HepG2 (cell line): ENCODE results near the gene CD4. TPM values are rescaled to one million over a fixed set of nuclear protein-coding genes. Genes with fewer than 3 reads are reported as not detected.

Experiments
- ATAC-seq: fragments of 200-7000 bp; cut with Tn5 transposase; 3 replicates; pipeline ENCODE4 v1.9.1; 2020; ENCODE audit warnings: mild to moderate bottlenecking, moderate library complexity
- BruUV-seq: library from RNA; stranded (reverse); fragments of 400-500 nt; replicated peaks from 2 replicates; lab custom pipeline; 2021; lab: Mats Ljungman, UMichigan
- CTCF ChIA-PET: fragments of 300-600 bp; formaldehyde crosslinking; extraction: SDS; loops from one replicate; lab custom pipeline; 2021; ENCODE audit warnings: low total read pairs, inconsistent platforms, low intra/inter-chr PET ratio; lab: Yijun Ruan, JAX
- POLR2A ChIA-PET: fragments of 350-600 bp; sonication (Branson Sonifier 250); formaldehyde crosslinking; loops from one replicate; lab custom pipeline; 2020; ENCODE audit warnings: antibody characterized with exemption, inconsistent platforms; lab: Yijun Ruan, JAX
- DNase-seq: peaks from one replicate; pipeline ENCODE4 v3.0.0-alpha.2; 2015; ENCODE audit warnings: low spot score
- FAIRE-seq: peaks from 3 replicates; lab custom pipeline; 2011; peaks lifted over from hg19 to GRCh38; lab: Jason Lieb, UNC
- H2AFZ ChIP-seq: one replicate; pipeline ENCODE4 v1.6.1; 2011; ENCODE audit warnings: low read length, inconsistent platforms
- H3K27ac ChIP-seq: fragments of 300-600 bp; 3 replicates; pipeline ENCODE4 v1.8.0; 2011; ENCODE audit warnings: mixed run types, mild to moderate bottlenecking, mixed read lengths, low read length, inconsistent platforms; ENCODE audit not compliant: insufficient read depth; ENCODE audit errors: extremely low read length
- H3K27me3 ChIP-seq, 2 experiments: fragments of 200-600 bp in 1 of 2; 2 replicates in 1 of 2; 3 replicates in 1 of 2; pipeline versions ENCODE4 v1.6.0 to v1.8.0; 2011; ENCODE audit warnings: low read length in 2 of 2, mild to moderate bottlenecking in 2 of 2, moderate library complexity in 2 of 2, inconsistent platforms in 1 of 2; ENCODE audit not compliant: insufficient read depth in 2 of 2, control insufficient read depth in 1 of 2
- H3K36me3 ChIP-seq, 2 experiments: fragments of 200-600 bp in 1 of 2; replicated peaks in 1 of 2; 2 replicates in 1 of 2; 3 replicates in 1 of 2; pipeline versions ENCODE4 v1.5.1 to v1.8.0; 2011; ENCODE audit warnings: low read length in 2 of 2, inconsistent platforms in 1 of 2; ENCODE audit not compliant: insufficient read depth in 2 of 2, control insufficient read depth in 1 of 2
- H3K4me1 ChIP-seq: 2 replicates; pipeline ENCODE4 v1.5.1; 2012; ENCODE audit warnings: low read length, inconsistent platforms; ENCODE audit not compliant: insufficient read depth
- H3K4me2 ChIP-seq: 2 replicates; pipeline ENCODE4 v1.6.0; 2011; ENCODE audit warnings: low read depth, low read length, inconsistent platforms
- H3K4me3 ChIP-seq, 3 experiments: fragments of 200-600 bp in 1 of 3; sonication (generic), shearing (Covaris generic) in 1 of 3; replicated peaks in 1 of 3; 2 replicates each; pipeline ENCODE4 v1.5.1; 2011 to 2016; ENCODE audit warnings: low read length in 3 of 3, inconsistent platforms in 2 of 3, low read depth in 2 of 3, mild to moderate bottlenecking in 2 of 3, control low read depth in 1 of 3, mixed read lengths in 1 of 3; ENCODE audit not compliant: insufficient read depth in 1 of 3
- H3K79me2 ChIP-seq: one replicate; pipeline ENCODE4 v1.6.1; 2011; ENCODE audit warnings: low read length, inconsistent platforms; ENCODE audit not compliant: insufficient read depth
- H3K9ac ChIP-seq: 2 replicates; pipeline ENCODE4 v1.6.0; 2011; ENCODE audit warnings: mild to moderate bottlenecking, low read depth, low read length, inconsistent platforms; ENCODE audit not compliant: insufficient read depth
- H3K9me3 ChIP-seq: 2 replicates; pipeline ENCODE4 v1.5.1; 2012; ENCODE audit warnings: mild to moderate bottlenecking, low read length
- H4K20me1 ChIP-seq: 2 replicates; pipeline ENCODE4 v1.6.0; 2011; ENCODE audit warnings: inconsistent platforms, mild to moderate bottlenecking, low read length, moderate library complexity; ENCODE audit not compliant: insufficient read depth
- HNF4G ChIP-seq, 2 experiments: sonication (generic) in 1 of 2; formaldehyde crosslinking in 1 of 2; IDR thresholded peaks; 2 replicates each; pipeline versions ENCODE4 v1.4.0 to v1.6.1; 2011 to 2020; ENCODE audit warnings: borderline replicate concordance in 2 of 2, low read depth in 2 of 2, mild to moderate bottlenecking in 2 of 2, low read length in 1 of 2, missing genetic modification reagents in 1 of 2, moderate library complexity in 1 of 2
- SIX1 ChIP-seq: sonication (generic); formaldehyde crosslinking; IDR thresholded peaks from 2 replicates; pipeline ENCODE4 v1.4.0; 2020; ENCODE audit warnings: missing genetic modification reagents, borderline replicate concordance
- SNAPC4 ChIP-seq: sonication (generic); formaldehyde crosslinking; IDR thresholded peaks from 2 replicates; pipeline ENCODE4 v1.4.0; 2020; ENCODE audit warnings: mild to moderate bottlenecking, missing genetic modification reagents
- U2AF1 ChIP-seq: fragments of 200-400 bp; formaldehyde crosslinking; optimal IDR thresholded peaks from 2 replicates; pipeline ENCODE3; 2017; ENCODE audit warnings: mild to moderate bottlenecking, low read depth, low read length
- ZNF263 ChIP-seq: sonication (generic); formaldehyde crosslinking; IDR thresholded peaks from 2 replicates; pipeline ENCODE4 v1.4.0; 2020; ENCODE audit warnings: missing genetic modification reagents
- ZNF281 ChIP-seq: sonication (generic); formaldehyde crosslinking; IDR thresholded peaks from 2 replicates; pipeline ENCODE4 v1.4.0; 2020; ENCODE audit warnings: missing genetic modification reagents, borderline replicate concordance
- WGBS: methylation state at CpG from one replicate; pipeline ENCODE4 v1.1.6; 2017; ENCODE audit warnings: low lambda C conversion rate; 5-methylcytosine and 5-hydroxymethylcytosine counted together
- in situ Hi-C: cut with HindIII; loops from 2 replicates; pipeline ENCODE4 v1.10.0; 2017; ENCODE audit warnings: low pct_unique_long_range_greater_than_20kb; ENCODE audit not compliant: extremely low pct_ligation_motif_present
- intact Hi-C: fragments of 100-400 bp; cut with micrococcal nuclease; formaldehyde crosslinking; loops from one replicate; pipeline ENCODE4 v1.10.0; 2022; ENCODE audit not compliant: unreplicated experiment
- polyA plus RNA-seq, 8 experiments: library from polyadenylated mRNA; depleted of rRNA in 3 of 8; stranded (reverse) in 7 of 8; unstranded in 1 of 8; fragments of >200 nt; fragmentation: Illumina TruSeq in 4 of 8; extraction: Trizol in 4 of 8; gene quantifications; 2 replicates each; pipeline versions ENCODE4 v1.2.1 to v1.2.3, GENCODE V29; 2011 to 2016; ENCODE audit warnings: low read depth in 4 of 8, missing spikeins in 1 of 8, mixed read lengths in 1 of 8; ENCODE audit not compliant: insufficient read depth in 1 of 8
- total RNA-seq, 5 experiments: library from RNA; depleted of rRNA; stranded (reverse); fragments of >200 nt; fragmentation: Illumina TruSeq; extraction: Trizol; gene quantifications; 2 replicates each; pipeline ENCODE4 v1.2.3, GENCODE V29; 2016; ENCODE audit warnings: low read depth in 1 of 5

Gene CD4
- total and polyA plus RNA-seq, 2 of the 13 experiments (the other 11 are each of a cell fraction or from before 2014, with no cell fraction given) = 0.07 to 0.95 TPM

DNA sequence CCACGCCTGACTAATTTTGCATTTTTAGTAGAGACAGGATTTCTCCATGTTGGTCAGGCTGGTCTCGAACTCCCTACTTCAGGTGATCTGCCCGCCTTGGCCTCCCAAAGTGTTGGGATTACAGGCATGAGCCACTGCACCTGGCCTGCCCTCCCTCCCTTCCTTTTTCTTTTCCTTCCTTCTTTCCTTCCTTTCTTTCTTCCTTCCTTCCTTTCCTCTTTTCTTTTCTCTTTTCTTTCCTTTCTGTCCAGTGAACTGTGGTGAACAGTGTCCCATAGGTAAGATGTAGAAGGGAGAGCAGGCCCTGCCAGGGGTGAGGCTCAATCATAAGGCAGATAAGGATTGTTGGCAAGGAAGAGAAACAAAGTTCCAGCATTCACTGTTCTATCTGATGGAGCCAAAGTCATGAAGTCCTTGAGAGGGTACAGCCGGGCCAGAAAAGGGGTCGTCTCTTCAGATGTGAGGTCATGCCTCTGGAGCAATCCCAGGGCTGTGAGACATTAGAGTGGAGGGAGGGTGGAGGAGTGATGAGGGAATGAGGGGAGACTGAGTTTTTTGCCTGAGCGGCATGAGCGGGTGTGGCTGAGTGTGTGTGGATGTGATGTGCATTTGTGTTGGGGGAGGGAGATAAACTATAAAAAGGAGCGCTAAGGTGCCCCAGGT lies 32.2 kb upstream of the CD4 start:
- Histone ChIP-seq H3K9ac (no peak overlapping the region), H3K27ac (no peak overlapping the region), H3K9me3 (no peaks in the 10 kb centered on the region), H3K27me3 (no peaks in the 10 kb centered on the region), H3K79me2 (peaks cover 7% of the 10 kb centered on the region), H3K4me2 (no peak overlapping the region), H3K4me3 (no peak overlapping the region), H2AFZ (no peak overlapping the region), H3K36me3 (no peaks in the 10 kb centered on the region), H3K4me1 (peaks cover 47% of the 10 kb centered on the region), H4K20me1 (no peaks in the 10 kb centered on the region)
- in situ Hi-C loops (no loop called here), intact Hi-C loops (no loop called here)
- DNase-seq (no peak), FAIRE-seq (no peak), ATAC-seq (no peak)
- CTCF ChIA-PET = no interaction called here
- POLR2A ChIA-PET = no interaction called here
- 48% methylated on average over 8 of the region's 8 CpGs for WGBS
- TF ChIP-seq SIX1 (CRISPR knock-in tag) (no peak), U2AF1 (no peak), HNF4G (IDR thresholded peaks at IDR 0.05; ENCODE audit: borderline replicate concordance, low read depth, low read length) (no peak), HNF4G (CRISPR knock-in tag; IDR thresholded peaks at IDR 0.05; ENCODE audit: borderline replicate concordance, low read depth) (no peak)
- no TSS peak for BruUV-seq

DNA sequence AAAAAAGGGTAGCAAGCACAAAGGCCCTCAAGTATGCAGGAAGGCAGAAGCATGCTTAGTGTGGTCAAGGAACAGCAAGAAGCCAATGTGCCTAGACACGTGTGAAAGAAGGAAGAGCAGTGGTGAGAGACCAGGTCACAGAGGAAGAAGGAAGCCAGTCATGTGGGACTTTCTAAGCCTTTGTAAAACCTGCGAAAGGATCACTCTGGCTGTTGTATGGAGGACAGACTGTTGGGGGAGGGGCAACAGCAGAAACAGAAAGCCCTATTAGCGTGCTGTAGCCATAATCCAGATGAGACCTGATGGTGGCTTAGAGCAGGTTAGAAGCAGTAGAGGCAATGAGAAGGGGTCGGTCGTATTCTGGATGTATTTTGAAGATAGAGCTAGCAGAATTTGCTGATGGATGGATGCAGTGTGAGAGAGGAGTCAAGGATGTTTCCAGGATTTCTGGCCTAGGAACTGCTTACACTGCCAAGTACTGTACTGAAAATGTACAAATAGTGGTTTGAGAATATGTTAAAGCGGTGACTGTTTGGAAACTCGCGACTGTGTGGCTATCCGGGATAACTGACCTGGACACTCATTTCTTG lies 30.7 kb upstream of the CD4 start:
- FAIRE-seq (no peak), DNase-seq (no peak), ATAC-seq (no peak)
- POLR2A ChIA-PET = interaction anchor here (1.3 kb wide), 1 partner anchor 9 kb away, joined by 3 read pairs; no protein-coding TSS in a partner anchor
- H3K4me2 ChIP-seq = no peak overlapping the region
- no peaks in the 10 kb centered on the region for H3K36me3 ChIP-seq
- H4K20me1 ChIP-seq = no peaks in the 10 kb centered on the region
- H3K4me3 ChIP-seq = no peak overlapping the region
- H3K27me3 ChIP-seq = no peaks in the 10 kb centered on the region
- WGBS = 59% methylated on average over 9 of the region's 9 CpGs
- H3K9ac ChIP-seq = no peak overlapping the region
- CTCF ChIA-PET = interaction anchor here (1.5 kb wide), 1 partner anchor 67 kb away, joined by 3 read pairs; no protein-coding TSS in a partner anchor
- in situ Hi-C loops (no loop called here), intact Hi-C loops (no loop called here)
- H3K9me3 ChIP-seq = no peaks in the 10 kb centered on the region
- no TSS peak for BruUV-seq
- H3K79me2 ChIP-seq = no peaks in the 10 kb centered on the region
- no peak overlapping the region for H3K27ac ChIP-seq
- H3K4me1 ChIP-seq = peaks cover 60% of the 10 kb centered on the region
- no peak overlapping the region for H2AFZ ChIP-seq
- peak; percentile 61; the same call in 1 of the 2 replicates for TF ChIP-seq ZNF281
- TF ChIP-seq SNAPC4 (CRISPR knock-in tag) = no peak
- peak; percentile 24; the same call in 1 of the 2 replicates for TF ChIP-seq ZNF263
